OCI-LY1 (cell line): Measurements from ENCODE around the gene FOXA1.

ENCODE experiments used
- CTCF ChIP-seq: fragments of 200-600 bp; sonication (generic), shearing (Covaris generic); IDR thresholded peaks from 2 replicates; pipeline ENCODE4 v1.5.1; 2017; ENCODE audit warnings: mild to moderate bottlenecking, antibody characterized with exemption, low read length, moderate library complexity, mixed read lengths
- EZH2 ChIP-seq: fragments of 200-600 bp; sonication (generic), shearing (Covaris generic); IDR thresholded peaks from 2 replicates; pipeline ENCODE4 v1.8.0; 2017; ENCODE audit warnings: borderline replicate concordance, mixed run types, mild to moderate bottlenecking, antibody characterized with exemption, low read length, moderate library complexity, mixed read lengths

- no peak for TF ChIP-seq CTCF
- TF ChIP-seq EZH2, result no peak
Observed at GRCh38 chr14:37566811-37567371, 28.2 kb downstream of the FOXA1 start.
